Esophagus (tissue), 2 donors: ENCODE measurements around the gene AS3MT. TPM values are rescaled to one million over a fixed set of nuclear protein-coding genes. Genes with fewer than 3 reads are reported as not detected.
A peak's percentile ranks its signal among the peaks of the same experiment; 100 is the strongest.
"Not testable (repeated sequence)": the region's sequence is repeated elsewhere in the genome, so short reads cannot be mapped to it uniquely, and the experiment has no call there.

Source experiments
- H3K27ac ChIP-seq, 2 donors: one replicate each; pipeline ENCODE4 v1.5.1; 2013; ENCODE audit warnings: low read depth in 2 of 2, mild to moderate bottlenecking in 2 of 2, inconsistent platforms in 1 of 2, low read length in 1 of 2, moderate library complexity in 1 of 2
- H3K27me3 ChIP-seq, 2 donors: one replicate each; pipeline ENCODE4 v1.6.1; 2013; ENCODE audit warnings: low read length in 2 of 2, control low read depth in 1 of 2, mild to moderate bottlenecking in 1 of 2; ENCODE audit not compliant: insufficient read depth in 2 of 2, control insufficient read depth in 1 of 2
- H3K36me3 ChIP-seq, 2 donors: one replicate each; pipeline ENCODE4 v1.6.1; 2013; ENCODE audit warnings: low read length in 1 of 2; ENCODE audit not compliant: control insufficient read depth in 2 of 2, insufficient read depth in 2 of 2
- H3K4me1 ChIP-seq, 2 donors: one replicate each; pipeline ENCODE4 v1.6.1; 2013; ENCODE audit warnings: low read length in 1 of 2; ENCODE audit not compliant: control insufficient read depth in 2 of 2, insufficient read depth in 2 of 2
- H3K4me3 ChIP-seq, 2 donors: one replicate each; pipeline ENCODE4 v1.5.1; 2013; ENCODE audit warnings: low read length in 2 of 2, mild to moderate bottlenecking in 2 of 2, low read depth in 1 of 2, moderate library complexity in 1 of 2
- H3K9me3 ChIP-seq, 2 donors: one replicate each; pipeline ENCODE4 v1.6.1; 2013; ENCODE audit warnings: mild to moderate bottlenecking in 2 of 2, low read depth in 1 of 2, low read length in 1 of 2, moderate library complexity in 1 of 2; ENCODE audit not compliant: control insufficient read depth in 2 of 2, insufficient read depth in 1 of 2
- WGBS, 2 donors: extraction: QIAGEN DNeasy Blood & Tissue Kit; methylation state at CpG; one replicate each; pipeline ENCODE4 v1.1.7; 2013; 5-methylcytosine and 5-hydroxymethylcytosine counted together
- polyA plus RNA-seq, 2 donors: library from polyadenylated mRNA; stranded (reverse); fragments of 200-250 nt; gene quantifications; one replicate each; pipeline ENCODE4 v1.2.3, GENCODE V29; 2013
- donor health status: healthy with polysubstance abuse.
- donor health status: Bipolar disorder and iron deficiency.

The AS3MT gene
- polyA plus RNA-seq, 2 donors, result 2.0 to 2.8 TPM

DNA sequence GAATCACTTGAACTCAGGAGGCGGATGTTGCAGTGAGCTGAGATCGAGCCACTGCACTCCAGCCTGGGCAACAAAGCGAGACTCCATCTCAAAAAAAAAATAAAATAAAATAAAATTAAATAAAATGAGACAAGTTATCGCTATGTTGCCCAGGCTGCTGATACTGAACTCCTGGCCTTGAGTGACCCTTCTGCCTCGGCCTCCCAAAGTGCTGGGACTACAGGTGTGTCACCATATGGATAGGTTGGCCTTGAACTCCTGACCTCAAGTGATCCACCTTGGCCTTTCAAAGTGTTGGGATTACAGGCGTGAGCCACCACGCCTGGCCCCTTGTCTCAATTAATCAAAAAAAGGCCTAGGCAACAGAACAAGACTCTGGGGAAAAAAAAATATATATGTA, 16.0 kb upstream of the AS3MT start:
- WGBS, 2 donors, result 94 to 96% methylated on average over 7 of the region's 7 CpGs
- not testable (repeated sequence) for H3K4me3 ChIP-seq, H3K27me3 ChIP-seq, H3K27ac ChIP-seq, H3K9me3 ChIP-seq, H3K4me1 ChIP-seq, H3K36me3 ChIP-seq

GRCh38 chr10:102855731-102856436, 13.4 kb upstream of the AS3MT start:
- H3K27ac ChIP-seq, H3K9me3 ChIP-seq, H3K4me1 ChIP-seq, H3K36me3 ChIP-seq, H3K27me3 ChIP-seq, H3K4me3 ChIP-seq: not testable (repeated sequence)
- 57 to 65% methylated on average over 10 to 11 of the region's 11 CpGs for WGBS, 2 donors

DNA sequence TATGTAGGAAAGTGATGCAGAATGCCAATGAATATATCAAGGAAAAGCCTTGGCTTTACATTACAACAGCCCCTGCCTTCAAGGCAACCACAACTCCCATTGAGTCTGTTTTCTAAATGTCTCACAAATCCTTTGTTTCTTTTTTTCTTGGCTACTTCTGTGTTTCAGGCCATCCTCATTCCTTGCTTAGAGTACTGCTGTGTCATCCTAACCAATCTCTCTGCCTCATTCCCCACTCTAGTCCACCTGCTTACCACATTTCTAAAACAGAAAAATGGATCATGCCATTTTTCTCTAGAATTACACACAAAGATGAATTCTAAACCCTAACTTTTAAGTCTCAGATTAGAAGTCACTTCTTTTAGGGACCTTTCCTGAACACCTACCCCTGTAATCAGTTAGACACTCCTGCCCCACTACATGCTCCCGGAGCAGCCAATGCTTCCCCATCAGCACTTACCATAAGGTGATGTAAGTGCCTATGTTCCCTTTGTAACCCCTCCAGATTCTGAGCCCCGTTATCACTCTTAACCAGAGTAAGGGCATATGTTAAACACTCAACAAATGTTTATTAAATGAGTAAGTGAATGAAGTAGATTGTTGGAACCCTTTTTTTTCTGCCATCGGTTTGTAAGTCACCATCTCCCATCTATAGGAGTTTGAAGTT, 12.4 kb upstream of the AS3MT start:
- H3K27me3 ChIP-seq, result no peaks in the 10 kb centered on the region
- 88 to 91% methylated on average over 3 of the region's 3 CpGs for WGBS, 2 donors
- no peak overlapping the region for H3K4me3 ChIP-seq
- H3K4me1 ChIP-seq, result no peaks in the 10 kb centered on the region
- H3K9me3 ChIP-seq, result no peaks in the 10 kb centered on the region
- no peak overlapping the region for H3K27ac ChIP-seq
- H3K36me3 ChIP-seq, result peaks cover 0 to 4% of the 10 kb centered on the region in 2 donors

DNA sequence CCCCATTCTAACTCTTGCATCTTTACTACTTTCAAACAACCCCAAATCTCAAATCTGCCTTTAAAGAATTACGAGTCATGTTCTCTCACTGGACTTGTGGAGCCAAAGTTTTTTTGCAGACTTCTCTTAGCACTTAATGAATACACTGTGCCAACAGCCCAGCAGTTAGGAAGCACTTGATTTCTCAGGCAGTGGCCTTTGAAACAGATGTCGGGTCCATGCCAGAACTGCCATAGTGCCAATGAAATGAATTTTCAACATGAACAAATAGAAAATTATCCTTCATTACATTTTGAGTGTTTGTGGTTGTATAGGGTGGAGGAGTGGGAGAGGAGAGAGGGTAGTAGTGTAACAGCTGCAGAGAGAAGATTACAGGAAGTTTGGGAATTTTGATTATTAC, 9.4 kb upstream of the AS3MT start:
- H3K4me3 ChIP-seq, result no peak overlapping the region
- WGBS, 2 donors, result 80 to 84% methylated on average over 2 of the region's 2 CpGs

DNA sequence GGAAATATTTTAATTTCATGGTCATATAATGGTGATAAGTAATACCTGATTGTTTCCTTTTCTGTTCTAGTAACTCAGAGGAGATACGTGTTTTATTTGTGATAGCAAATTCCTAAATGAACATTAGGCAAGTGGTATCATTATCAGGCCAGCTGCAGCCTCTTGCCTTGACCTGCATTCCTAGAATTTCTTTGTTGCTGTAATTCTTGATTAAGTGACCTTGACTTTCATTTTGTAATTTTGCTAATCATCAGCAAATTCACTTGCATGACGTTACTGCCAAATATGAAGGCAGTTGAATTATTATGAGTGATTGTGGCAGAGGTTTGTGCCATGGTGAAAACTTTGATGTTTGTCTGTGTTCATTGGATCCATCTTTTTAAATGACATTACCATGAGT, 5.6 kb upstream of the AS3MT start:
- H3K27ac ChIP-seq, result no peak overlapping the region
- H3K27me3 ChIP-seq, result no peaks in the 10 kb centered on the region
- H3K9me3 ChIP-seq, result no peaks in the 10 kb centered on the region
- 71 to 80% methylated on average over 2 of the region's 2 CpGs for WGBS, 2 donors
- H3K4me3 ChIP-seq, result no peak overlapping the region
- H3K36me3 ChIP-seq, result peaks cover 0 to 4% of the 10 kb centered on the region in 2 donors
- H3K4me1 ChIP-seq, result no peaks in the 10 kb centered on the region

More for the DNA sequence above, 9.4 kb upstream of the AS3MT start:
- Histone ChIP-seq H3K36me3 (peaks cover 0 to 4% of the 10 kb centered on the region in 2 donors), H3K27me3 (no peaks in the 10 kb centered on the region), H3K4me1 (no peaks in the 10 kb centered on the region), H3K27ac (no peak overlapping the region), H3K9me3 (no peaks in the 10 kb centered on the region)

GRCh38 chr10:102865620-102866019, 3.6 kb upstream of the AS3MT start:
- Histone ChIP-seq H3K9me3 (no peaks in the 10 kb centered on the region), H3K36me3 (peaks cover 0 to 1% of the 10 kb centered on the region in 2 donors), H3K27me3 (no peaks in the 10 kb centered on the region), H3K4me1 (peaks cover 3 to 10% of the 10 kb centered on the region in 2 donors), H3K27ac (no peak overlapping the region), H3K4me3 (no peak overlapping the region)
- 90 to 94% methylated on average over 3 of the region's 3 CpGs for WGBS, 2 donors

DNA sequence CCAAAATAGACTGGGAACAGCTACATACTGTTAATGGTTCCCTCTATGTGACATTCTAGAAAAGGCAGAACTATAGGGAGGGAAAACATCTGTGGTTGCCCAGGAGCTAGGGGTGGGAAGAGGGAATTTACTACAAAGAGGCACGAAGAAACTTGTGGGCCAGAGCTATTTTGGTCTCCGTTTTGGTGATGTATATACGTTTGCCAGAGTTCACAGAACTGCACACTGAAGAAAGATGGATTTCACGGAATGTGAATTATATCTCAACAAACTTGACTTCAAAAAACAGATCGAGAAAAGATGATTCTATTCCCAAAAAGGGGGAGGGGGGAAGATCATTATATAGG, 386 bp upstream of the AS3MT start:
- 22 to 25% methylated on average over 5 of the region's 5 CpGs for WGBS, 2 donors
- Histone ChIP-seq H3K4me1 (peaks cover 3 to 10% of the 10 kb centered on the region in 2 donors), H3K9me3 (no peaks in the 10 kb centered on the region), H3K4me3 (peak overlapping the region; percentile 48 to 52), H3K36me3 (no peaks in the 10 kb centered on the region), H3K27ac (no peak overlapping the region), H3K27me3 (no peaks in the 10 kb centered on the region)

DNA sequence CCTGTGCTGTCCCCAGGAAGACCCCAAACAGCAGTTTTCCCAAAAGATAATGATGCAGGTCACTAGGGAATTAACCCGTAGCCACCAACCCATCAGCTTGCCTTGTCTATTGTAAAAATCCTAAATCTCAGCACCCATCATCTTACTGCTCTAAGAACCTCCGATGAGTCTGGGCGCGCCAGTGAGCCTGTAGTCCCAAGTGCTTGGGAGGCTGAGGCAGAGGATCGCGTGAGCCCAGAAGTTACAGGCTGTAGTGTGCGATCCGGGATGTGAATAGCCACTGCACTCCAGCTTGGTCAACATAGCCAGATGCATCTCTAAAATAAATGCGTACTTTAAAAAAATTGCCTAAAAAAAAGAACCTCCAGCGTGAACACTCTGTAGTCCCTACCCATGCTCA, 951 bp downstream of the AS3MT start:
- H3K27ac ChIP-seq, result no peak overlapping the region

DNA sequence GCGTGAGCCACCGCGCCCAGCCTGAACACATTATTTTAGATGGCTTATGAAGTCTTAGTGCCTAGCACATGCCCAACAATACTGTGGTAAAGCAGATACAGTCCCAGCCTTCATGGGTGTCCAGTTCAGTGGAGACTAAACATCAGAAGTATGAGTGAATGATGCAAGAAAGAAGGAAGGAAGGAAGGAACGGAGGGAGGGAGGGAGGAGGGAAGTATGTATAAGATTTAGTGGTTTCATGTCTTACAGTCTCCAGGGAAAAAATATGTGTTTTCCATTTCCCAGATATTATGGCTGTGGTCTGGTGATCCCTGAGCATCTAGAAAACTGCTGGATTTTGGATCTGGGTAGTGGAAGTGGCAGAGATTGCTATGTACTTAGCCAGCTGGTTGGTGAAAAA, 2.9 kb downstream of the AS3MT start:
- WGBS, 2 donors, result 91% methylated on average over 4 of the region's 4 CpGs
- no peaks in the 10 kb centered on the region for H3K27me3 ChIP-seq
- H3K36me3 ChIP-seq, result peaks cover 0 to 2% of the 10 kb centered on the region in 2 donors
- no peaks in the 10 kb centered on the region for H3K9me3 ChIP-seq
- H3K27ac ChIP-seq, result no peak overlapping the region
- no peak overlapping the region for H3K4me3 ChIP-seq
- H3K4me1 ChIP-seq, result peaks cover 3 to 10% of the 10 kb centered on the region in 2 donors

More for the DNA sequence above, 951 bp downstream of the AS3MT start:
- Histone ChIP-seq H3K4me3 (no peak overlapping the region), H3K36me3 (no peaks in the 10 kb centered on the region), H3K27me3 (no peaks in the 10 kb centered on the region), H3K9me3 (no peaks in the 10 kb centered on the region), H3K4me1 (peaks cover 3 to 10% of the 10 kb centered on the region in 2 donors)
- 88% methylated on average over 10 of the region's 10 CpGs for WGBS, 2 donors

DNA sequence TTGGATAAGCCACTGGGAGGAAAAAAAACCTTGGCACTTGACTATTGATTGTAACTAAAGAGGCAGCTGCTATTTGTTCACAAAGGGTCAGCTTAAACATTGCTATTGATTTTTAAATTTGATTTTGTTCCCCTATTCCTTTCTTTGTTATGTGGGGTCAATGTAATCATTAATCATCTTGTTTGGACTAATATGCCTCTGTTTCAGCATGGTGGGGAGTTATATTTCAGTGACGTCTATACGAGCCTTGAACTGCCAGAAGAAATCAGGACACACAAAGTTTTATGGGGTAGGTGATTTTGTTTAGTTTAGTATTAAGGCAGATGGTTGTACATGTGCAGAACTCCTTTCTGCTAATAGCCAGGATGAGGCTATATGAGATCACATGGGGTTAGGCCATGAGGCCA, 7.5 kb downstream of the AS3MT start:
- Histone ChIP-seq H3K9me3 (no peaks in the 10 kb centered on the region), H3K4me1 (no peaks in the 10 kb centered on the region), H3K27ac (no peak overlapping the region), H3K36me3 (peaks cover 0 to 2% of the 10 kb centered on the region in 2 donors), H3K4me3 (no peak overlapping the region), H3K27me3 (no peaks in the 10 kb centered on the region)
- WGBS, 2 donors, result 55 to 82% methylated on average over 2 of the region's 2 CpGs
